ENCODE results near the gene SIGLEC12.
"Not testable (repeated sequence)": the region's sequence is repeated elsewhere in the genome, so short reads cannot be mapped to it uniquely, and the experiment has no call there.

Gene SIGLEC12

DNA sequence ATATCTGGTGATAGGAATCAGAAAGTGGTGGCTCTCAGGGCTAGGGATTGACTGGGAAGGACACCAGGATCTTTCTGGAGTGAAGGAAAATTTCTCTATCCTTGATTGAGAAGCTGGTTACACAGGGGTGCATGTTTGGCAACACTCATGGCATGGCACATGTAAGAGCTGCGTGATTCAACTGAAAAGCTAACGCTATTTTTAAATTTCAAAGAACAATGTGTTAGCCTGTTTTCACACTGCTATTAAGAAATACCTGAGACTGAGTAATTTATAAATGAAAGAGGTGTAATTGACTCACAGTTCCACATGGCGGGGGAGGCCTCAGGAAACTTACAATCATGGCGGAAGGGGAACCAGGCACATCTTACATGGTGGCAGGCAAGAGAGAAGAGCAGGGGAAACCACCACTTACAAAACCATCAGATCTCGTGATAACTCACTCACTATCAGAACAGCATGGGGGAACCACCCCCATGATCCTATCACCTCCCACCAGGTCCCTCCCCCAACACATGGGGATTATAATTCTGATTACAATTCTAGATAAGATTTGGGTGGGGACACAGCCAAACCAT lies 50.8 kb downstream of the SIGLEC12 start:
- no peak overlapping the region for H3K4me2 ChIP-seq
- no peak overlapping the region for H3K27ac ChIP-seq
- H3K4me3 ChIP-seq: no peak overlapping the region
- H3K9me3 ChIP-seq (replicated peaks in 1 of 11): peaks cover 9 to 33% (median 25%) of the 10 kb centered on the region in 11 experiments
- H3K27me3 ChIP-seq: no peaks in the 10 kb centered on the region
- H3K4me1 ChIP-seq: peaks cover 9 to 16% (median 12%) of the 10 kb centered on the region in 10 experiments
- H3K9ac ChIP-seq: no peak overlapping the region
- H4K20me1 ChIP-seq: no peaks in the 10 kb centered on the region
- no peaks in the 10 kb centered on the region for H3K36me3 ChIP-seq
- TF ChIP-seq Cebpa-rat (IDR thresholded peaks at IDR 0.05): no peak

DNA sequence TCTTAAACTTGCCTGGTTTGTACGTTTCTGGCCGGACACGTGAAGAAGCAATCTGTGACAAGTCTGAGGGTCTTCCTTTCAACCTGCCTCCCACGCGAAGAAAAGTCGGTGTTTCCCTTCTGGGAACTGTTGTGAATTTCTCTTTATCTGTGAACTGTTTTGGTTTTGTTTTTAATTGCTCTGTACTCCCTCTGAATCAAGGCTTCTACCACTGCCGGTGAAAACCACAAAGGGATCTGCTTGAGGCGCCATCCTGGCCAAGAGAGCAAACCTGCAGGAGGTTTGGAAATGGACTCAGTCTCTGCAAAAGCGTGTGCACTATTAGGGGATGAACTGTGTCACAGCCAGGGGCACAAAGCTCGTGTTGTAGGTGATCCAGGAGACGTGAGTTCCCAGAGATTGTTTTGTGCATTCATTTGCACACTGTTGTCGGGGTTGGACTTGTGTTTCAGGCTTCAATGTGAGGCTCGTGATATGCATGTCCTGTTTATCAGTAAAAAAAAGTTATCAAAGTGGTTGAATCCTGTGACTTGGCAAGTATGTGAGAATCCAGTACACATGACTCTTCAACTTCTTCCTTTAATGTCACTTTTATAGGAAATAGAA lies 53.1 kb downstream of the SIGLEC12 start:
- no peak for TF ChIP-seq Cebpa-rat (IDR thresholded peaks at IDR 0.05)
- no peaks in the 10 kb centered on the region for H3K27me3 ChIP-seq
- peak overlapping the region; percentile 54 to 90 (median 69) for H3K4me2 ChIP-seq

DNA sequence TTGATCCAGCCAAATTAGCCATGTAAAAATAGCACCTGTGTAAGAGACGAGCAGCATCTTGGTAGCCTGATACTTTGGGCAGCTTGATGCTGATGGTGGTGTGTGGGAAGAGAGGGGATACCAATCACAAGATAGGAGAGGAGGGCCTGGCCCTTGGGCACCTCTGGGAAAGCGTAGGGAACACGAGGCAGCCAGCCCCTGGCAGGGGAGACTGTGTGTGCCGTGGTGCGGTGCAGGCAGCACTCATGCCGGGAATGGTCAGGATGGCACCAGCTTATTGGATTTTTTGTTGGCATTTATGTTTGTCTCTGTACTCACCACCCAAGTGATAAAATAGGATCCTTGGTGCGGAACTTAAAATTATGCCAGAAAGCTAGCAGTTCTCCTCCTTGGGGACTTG lies 53.6 kb downstream of the SIGLEC12 start:
- H3K4me2 ChIP-seq: peak overlapping the region; percentile 54 to 90 (median 69)

More for the DNA sequence above, 53.1 kb downstream of the SIGLEC12 start:
- Histone ChIP-seq H3K36me3 (no peaks in the 10 kb centered on the region), H3K4me1 (peaks cover 9 to 16% (median 12%) of the 10 kb centered on the region in 10 experiments), H3K27ac (no peak overlapping the region), H3K9ac (peak overlapping the region in 2 of 11 experiments; percentile 8 to 46; a peak in 2 of 22 replicates), H3K4me3 (peak overlapping the region in 1 of 10 experiments; percentile 5; a peak in 2 of 20 replicates), H3K9me3 (replicated peaks in 1 of 11) (peaks cover 9 to 33% (median 25%) of the 10 kb centered on the region in 11 experiments), H4K20me1 (no peaks in the 10 kb centered on the region; a peak in 1 of 22 replicates)

DNA sequence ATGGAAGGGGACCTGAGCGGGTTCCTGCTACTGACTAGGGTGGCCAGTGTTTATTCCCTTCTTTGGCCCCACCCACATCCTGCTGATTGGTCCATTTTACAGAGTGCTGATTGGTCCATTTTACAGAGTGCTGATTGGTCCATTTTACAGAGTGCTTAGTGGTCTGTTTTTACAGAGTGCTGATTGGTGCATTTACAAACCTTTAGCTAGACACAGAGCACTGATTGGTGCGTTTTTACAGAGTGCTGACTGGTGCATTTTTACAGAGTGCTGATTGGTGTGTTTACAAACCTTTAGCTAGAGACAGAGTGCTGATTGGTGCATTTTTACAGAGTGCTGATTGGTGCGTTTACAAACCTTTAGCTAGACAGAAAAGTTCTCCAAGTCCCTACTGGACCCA lies 54.1 kb downstream of the SIGLEC12 start:
- H3K36me3 ChIP-seq, H3K27me3 ChIP-seq, H3K27ac ChIP-seq, H4K20me1 ChIP-seq, H3K9ac ChIP-seq, H3K4me3 ChIP-seq: not testable (repeated sequence)
- Histone ChIP-seq H3K4me1 (peaks cover 11 to 18% (median 16%) of the 10 kb centered on the region in 10 experiments), H3K4me2 (peak overlapping the region in 8 of 11 experiments; percentile 54 to 90 (median 70); a peak in 10 of 22 replicates), H3K9me3 (replicated peaks in 1 of 11) (peaks cover 9 to 33% (median 25%) of the 10 kb centered on the region in 11 experiments)

More for the DNA sequence above, 53.6 kb downstream of the SIGLEC12 start:
- H3K36me3 ChIP-seq: no peaks in the 10 kb centered on the region
- peaks cover 9 to 16% (median 12%) of the 10 kb centered on the region in 10 experiments for H3K4me1 ChIP-seq
- H3K4me3 ChIP-seq: peak overlapping the region in 1 of 10 experiments; percentile 5; a peak in 2 of 20 replicates
- TF ChIP-seq Cebpa-rat (IDR thresholded peaks at IDR 0.05): no peak
- H3K27me3 ChIP-seq: no peaks in the 10 kb centered on the region
- no peak overlapping the region for H3K27ac ChIP-seq
- peak overlapping the region in 2 of 11 experiments; percentile 8 to 46; a peak in 2 of 22 replicates for H3K9ac ChIP-seq
- no peaks in the 10 kb centered on the region; a peak in 1 of 22 replicates for H4K20me1 ChIP-seq
- H3K9me3 ChIP-seq (replicated peaks in 1 of 11): peaks cover 9 to 33% (median 25%) of the 10 kb centered on the region in 11 experiments

DNA sequence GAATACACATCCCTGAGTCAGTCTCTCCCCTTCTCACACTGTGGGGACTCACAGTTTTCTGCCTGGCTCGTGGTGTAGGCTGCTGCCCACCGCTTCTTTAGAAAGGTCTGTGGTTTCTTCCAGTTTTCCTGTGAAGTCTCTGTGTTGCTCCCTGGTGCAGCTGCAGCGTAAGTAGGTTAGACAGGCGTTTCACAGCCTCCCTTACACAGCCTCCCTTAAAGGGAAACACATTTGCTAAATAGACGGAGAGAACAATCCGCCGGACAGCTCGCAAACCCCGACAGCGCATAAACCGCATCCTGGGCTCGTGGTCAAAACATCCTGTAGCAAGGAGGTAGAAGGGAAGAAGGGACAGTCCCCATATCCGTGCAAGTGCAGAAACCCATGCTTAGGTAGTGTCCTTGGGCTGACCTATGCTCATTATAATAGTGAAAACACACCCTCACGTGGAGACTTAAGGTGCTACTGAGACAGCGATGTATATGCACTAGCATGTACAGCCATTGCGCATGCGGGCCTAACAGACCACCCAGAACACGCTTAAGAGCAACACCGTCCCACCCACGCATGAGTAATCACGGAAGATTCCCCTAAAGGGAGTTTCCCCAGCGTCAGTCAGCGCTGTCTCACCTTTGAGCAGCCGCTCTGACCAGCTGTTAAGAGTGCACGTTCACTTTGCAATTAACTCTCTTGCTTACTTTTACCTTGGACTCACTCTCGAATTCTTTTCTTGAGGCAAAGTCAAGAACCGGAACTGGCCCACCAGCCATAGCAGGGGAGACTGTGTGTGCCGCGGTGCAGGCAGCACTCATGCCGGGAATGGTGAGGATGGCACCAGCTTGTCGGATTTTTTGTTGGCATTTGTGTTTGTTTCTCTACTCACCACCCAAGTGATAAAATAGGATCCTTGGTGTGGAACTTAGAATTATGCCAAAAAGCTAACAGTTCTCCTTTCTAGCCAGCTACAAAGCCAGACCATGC lies 59.9 kb downstream of the SIGLEC12 start:
- Histone ChIP-seq H3K4me3 (peak overlapping the region; percentile 24 to 50 (median 42); a peak in 16 of 20 replicates), H3K9me3 (replicated peaks in 1 of 11) (peaks cover 0 to 4% (median under 1%) of the 10 kb centered on the region in 11 experiments; a peak in 9 of 22 replicates), H3K9ac (peak overlapping the region; percentile 7 to 59 (median 38); a peak in 16 of 22 replicates)

More for the DNA sequence above, 59.9 kb downstream of the SIGLEC12 start:
- Histone ChIP-seq H3K4me2 (peak overlapping the region; percentile 88 to 95 (median 92)), H3K36me3 (no peaks in the 10 kb centered on the region), H3K27me3 (peaks cover 0 to 15% (median 0%) of the 10 kb centered on the region in 11 experiments; a peak in 5 of 22 replicates), H4K20me1 (peaks cover 0 to 12% (median 0%) of the 10 kb centered on the region in 11 experiments; a peak in 2 of 22 replicates), H3K4me1 (peaks cover 21 to 30% (median 27%) of the 10 kb centered on the region in 10 experiments), H3K27ac (peak overlapping the region in 8 of 11 experiments; percentile 24 to 59 (median 36); a peak in 13 of 22 replicates)
- no peak for TF ChIP-seq Cebpa-rat (IDR thresholded peaks at IDR 0.05)
